Fibroblast of skin of left quadriceps (primary cell): ENCODE measurements around the gene MYLK2.

Experiments
- DNase-seq, 2 experiments: peaks; one replicate each; pipeline ENCODE4 v3.0.0-alpha.2; 2013; ENCODE audit warnings: low read depth in 2 of 2

The MYLK2 gene

GRCh38 chr20:31835554-31835953 lies 16.4 kb downstream of the MYLK2 start:
- DNase-seq, result no peak

- DNase-seq, result peak; percentile 48 to 63
Observed at GRCh38 chr20:31835977-31836852, 17.1 kb downstream of the MYLK2 start.

GRCh38 chr20:31836853-31837608 lies 17.9 kb downstream of the MYLK2 start:
- DNase-seq, result no peak

- no peak for DNase-seq
Observed at GRCh38 chr20:31837896-31838397, 18.8 kb downstream of the MYLK2 start.

GRCh38 chr20:31838646-31839292 lies 19.6 kb downstream of the MYLK2 start:
- DNase-seq, result no peak

- DNase-seq, result no peak
Observed at GRCh38 chr20:31839782-31840487, 20.8 kb downstream of the MYLK2 start.

- no peak for DNase-seq
Observed at GRCh38 chr20:31840906-31841816, 22.0 kb downstream of the MYLK2 start.

- DNase-seq, result no peak
Observed at GRCh38 chr20:31841928-31842327, 22.8 kb downstream of the MYLK2 start.

- peak in 1 of 2 experiments; percentile 24 for DNase-seq
Observed at GRCh38 chr20:31842471-31843157, 23.5 kb downstream of the MYLK2 start.

- no peak for DNase-seq
Observed at GRCh38 chr20:31843288-31843687, 24.1 kb downstream of the MYLK2 start.

GRCh38 chr20:31843881-31844280 lies 24.7 kb downstream of the MYLK2 start:
- no peak for DNase-seq

GRCh38 chr20:31844737-31845299 lies 25.7 kb downstream of the MYLK2 start:
- DNase-seq, result no peak

- no peak for DNase-seq
Observed at GRCh38 chr20:31845300-31845863, 26.2 kb downstream of the MYLK2 start, which contains the start of gene FOXS1. Gene FOXS1, minus strand, starts transcription at chr20:31845604. Its CDS starts 62 bp downstream, at chr20:31845542.

GRCh38 chr20:31846793-31847138 lies 27.6 kb downstream of the MYLK2 start:
- no peak for DNase-seq

GRCh38 chr20:31848088-31848999 lies 29.2 kb downstream of the MYLK2 start:
- DNase-seq, result no peak

GRCh38 chr20:31849306-31849930 lies 30.3 kb downstream of the MYLK2 start:
- DNase-seq, result no peak

GRCh38 chr20:31851240-31851955 lies 32.2 kb downstream of the MYLK2 start:
- DNase-seq, result no peak
